Kidney capillary endothelial cell (primary cell): ENCODE results near the gene HOXD13.
A peak's percentile ranks its signal among the peaks of the same experiment; 100 is the strongest.

Experiments used
- DNase-seq: peaks from one replicate; pipeline ENCODE4 v3.0.0-alpha.2; 2018; ENCODE audit warnings: low spot score

The HOXD13 gene

DNA sequence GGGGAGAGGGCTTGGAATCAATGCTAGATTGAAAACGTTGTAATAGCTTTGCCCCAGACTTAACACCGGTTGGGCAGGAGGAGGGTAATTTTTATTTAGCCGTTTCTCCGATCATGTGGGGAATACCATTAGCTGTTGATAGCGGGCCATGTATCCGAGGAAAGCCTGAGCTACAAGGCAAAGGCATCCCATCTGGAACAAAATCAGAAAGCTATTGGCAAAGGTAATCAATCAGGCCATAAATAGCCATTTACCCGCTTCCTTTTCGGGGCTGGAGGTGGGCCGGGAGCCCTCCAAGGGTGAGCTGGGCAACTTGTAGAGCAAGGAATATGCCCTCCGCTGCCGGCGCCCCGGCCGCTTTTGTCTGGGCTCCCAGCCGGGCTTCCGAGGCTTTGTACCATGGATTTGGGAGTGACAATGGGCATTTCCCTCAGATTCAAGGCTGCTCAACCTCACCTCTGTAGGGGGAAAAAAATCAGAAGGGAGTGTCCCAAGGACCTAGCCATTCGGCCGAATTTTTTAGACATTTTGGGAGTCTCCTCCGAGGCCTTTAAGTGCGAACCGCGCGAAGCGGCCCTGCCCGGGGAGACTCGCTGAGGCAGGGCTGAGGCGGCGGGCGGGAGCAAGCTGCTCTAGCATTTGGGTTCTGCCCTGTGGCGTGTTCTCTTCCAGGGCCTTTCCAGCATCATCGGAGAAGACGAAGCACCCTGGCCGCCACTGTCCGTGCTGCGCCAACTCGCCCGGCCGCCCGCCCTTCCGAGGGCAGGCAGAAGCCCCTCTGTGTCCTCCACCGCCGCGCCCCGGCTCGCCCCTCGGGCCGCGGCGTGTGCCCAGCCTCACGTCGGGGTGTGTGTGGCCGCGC lies 28.9 kb downstream of the HOXD13 start:
- DNase-seq, result no peak

DNA sequence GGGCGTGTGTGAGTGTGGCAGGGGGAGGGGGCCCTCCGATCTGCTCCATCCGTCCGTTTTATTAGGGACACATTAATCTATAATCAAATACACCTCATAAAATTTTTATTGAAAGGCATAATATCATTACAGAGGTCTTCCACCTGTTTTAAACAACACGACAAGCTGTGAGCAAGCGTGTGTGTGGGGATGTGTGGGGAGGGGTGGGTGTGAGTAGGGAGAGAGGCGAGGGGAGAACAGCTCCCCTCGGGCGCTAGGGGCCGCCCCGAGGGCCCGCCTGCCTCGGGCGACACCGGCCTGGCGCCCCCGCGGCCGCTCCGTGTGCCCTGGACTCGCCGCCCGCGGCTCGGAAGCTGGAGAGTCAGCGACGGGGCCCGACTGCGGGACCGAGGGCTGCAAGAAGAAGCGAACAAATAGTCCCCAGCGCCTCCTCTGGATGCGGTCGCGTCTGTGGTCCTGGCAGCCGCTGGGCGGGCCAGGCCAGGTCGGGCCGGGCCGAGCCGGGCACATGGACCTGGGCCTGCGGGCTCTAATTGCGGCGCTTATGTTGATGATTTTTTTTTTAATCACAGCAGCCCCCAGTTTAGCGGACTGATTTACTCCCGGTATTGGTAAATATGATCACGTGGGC lies 29.6 kb downstream of the HOXD13 start:
- no peak for DNase-seq

DNA sequence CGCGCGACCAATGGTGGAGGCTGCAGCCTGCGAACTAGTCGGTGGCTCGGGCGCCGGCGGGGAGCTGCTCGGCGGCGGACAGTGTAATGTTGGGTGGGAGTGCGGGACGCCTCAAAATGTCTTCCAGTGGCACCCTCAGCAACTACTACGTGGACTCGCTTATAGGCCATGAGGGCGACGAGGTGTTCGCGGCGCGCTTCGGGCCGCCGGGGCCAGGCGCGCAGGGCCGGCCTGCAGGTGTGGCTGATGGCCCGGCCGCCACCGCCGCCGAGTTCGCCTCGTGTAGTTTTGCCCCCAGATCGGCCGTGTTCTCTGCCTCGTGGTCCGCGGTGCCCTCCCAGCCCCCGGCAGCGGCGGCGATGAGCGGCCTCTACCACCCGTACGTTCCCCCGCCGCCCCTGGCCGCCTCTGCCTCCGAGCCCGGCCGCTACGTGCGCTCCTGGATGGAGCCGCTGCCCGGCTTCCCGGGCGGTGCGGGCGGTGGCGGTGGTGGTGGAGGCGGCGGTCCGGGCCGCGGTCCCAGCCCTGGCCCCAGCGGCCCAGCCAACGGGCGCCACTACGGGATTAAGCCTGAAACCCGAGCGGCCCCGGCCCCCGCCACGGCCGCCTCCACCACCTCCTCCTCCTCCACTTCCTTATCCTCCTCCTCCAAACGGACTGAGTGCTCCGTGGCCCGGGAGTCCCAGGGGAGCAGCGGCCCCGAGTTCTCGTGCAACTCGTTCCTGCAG lies 30.3 kb downstream of the HOXD13 start, which contains the start of gene HOXD9:
HOXD9 (plus strand) TSS at position 37 of the 728 bp plus-strand sequence; CDS start at position 87, 50 bp downstream.
- DNase-seq, result peak; percentile 67

DNA sequence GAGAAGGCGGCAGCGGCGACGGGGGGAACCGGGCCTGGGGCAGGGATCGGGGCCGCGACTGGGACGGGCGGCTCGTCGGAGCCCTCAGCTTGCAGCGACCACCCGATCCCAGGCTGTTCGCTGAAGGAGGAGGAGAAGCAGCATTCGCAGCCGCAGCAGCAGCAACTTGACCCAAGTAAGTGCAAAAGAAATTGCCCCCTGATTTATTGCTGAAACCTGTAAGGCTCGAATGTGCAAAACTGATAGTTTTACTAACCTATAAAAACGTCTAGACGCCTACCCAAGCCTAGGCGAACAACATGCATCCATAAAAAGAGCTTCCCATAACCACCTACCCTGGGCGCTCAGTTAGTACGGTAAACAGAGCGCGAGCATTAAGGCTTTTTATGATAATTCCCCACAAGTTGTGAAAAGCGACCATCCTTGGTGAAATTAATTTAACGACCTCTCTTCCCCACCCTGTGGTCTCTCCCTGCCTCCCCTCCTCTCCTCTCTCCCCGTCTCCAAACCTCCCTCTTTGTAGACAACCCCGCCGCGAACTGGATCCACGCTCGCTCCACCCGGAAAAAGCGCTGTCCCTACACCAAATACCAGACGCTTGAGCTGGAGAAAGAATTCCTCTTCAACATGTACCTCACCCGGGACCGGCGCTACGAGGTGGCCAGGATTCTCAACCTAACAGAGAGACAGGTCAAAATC lies 31.0 kb downstream of the HOXD13 start:
- DNase-seq, result no peak

- no peak for DNase-seq
These were observed 31.8 kb downstream of the HOXD13 start for GRCh38 chr2:176124110-176124946.

- no peak for DNase-seq
These were observed 32.6 kb downstream of the HOXD13 start for GRCh38 chr2:176124947-176125771.

DNA sequence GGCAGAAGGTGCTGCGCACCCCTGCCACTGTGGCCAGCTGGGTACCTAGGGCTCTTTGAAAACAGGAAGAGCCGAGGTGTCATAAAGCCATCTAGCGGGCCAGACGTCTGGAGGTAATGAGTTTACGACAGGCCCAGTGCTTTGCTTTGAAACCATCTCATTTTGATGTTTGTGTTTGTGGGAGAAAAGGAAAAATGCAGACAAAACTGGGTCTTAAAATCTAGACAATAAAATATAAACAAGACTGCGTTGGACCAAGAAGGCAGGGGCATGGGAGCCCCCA lies 33.2 kb downstream of the HOXD13 start:
- no peak for DNase-seq

DNA sequence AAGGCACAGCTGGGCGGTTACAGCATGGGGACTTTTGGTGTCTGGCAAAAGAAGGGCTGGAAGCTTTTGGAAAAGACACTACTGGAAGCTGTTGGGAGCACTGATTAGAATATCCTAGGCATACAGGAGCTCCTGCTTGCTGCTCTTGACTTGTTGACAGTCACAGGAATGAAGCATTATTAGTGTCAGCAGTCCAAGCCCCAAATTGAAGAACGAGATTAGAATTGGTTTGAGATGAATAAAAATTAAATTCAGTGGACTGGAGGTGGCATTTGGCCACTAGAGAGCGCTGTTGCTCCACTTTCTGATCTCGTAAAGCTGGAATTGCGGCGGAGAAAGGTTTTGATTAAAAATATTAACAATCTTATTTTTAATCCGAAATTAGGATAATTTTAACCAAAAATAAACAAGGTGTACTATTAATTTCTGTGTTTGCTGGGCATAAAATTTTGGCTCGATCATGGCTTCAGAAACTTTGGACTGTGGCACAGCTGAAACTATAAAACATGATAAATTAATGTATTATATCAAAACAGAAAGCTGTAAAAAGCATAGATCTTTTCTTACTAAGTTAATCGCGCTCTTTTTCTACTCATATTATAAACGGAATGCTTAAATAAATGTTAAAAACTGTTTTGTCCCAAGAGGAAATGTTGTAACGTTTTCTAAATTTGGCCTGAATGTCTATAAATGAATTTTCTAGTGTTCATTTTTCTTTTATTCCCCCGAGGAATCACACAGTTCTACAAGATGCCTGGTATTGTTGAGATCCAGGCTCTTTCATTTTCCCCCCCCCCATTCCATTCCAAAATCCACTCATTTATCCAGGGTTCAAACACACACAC lies 34.6 kb downstream of the HOXD13 start:
- DNase-seq, result peak; percentile 77

DNA sequence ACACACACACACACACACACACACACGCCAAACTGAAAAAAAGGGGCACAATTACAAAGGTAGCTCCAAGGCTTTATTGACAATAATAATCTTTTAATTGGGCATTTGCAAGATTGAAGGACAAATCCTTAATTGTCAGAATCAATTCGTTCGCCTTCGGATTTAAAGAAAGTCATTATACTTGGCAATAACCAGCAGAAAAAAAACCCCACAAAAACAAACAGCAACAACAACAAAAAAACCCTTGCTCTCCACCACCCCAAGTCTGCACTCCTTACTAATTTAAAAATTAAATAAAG lies 35.2 kb downstream of the HOXD13 start:
- DNase-seq, result no peak

DNA sequence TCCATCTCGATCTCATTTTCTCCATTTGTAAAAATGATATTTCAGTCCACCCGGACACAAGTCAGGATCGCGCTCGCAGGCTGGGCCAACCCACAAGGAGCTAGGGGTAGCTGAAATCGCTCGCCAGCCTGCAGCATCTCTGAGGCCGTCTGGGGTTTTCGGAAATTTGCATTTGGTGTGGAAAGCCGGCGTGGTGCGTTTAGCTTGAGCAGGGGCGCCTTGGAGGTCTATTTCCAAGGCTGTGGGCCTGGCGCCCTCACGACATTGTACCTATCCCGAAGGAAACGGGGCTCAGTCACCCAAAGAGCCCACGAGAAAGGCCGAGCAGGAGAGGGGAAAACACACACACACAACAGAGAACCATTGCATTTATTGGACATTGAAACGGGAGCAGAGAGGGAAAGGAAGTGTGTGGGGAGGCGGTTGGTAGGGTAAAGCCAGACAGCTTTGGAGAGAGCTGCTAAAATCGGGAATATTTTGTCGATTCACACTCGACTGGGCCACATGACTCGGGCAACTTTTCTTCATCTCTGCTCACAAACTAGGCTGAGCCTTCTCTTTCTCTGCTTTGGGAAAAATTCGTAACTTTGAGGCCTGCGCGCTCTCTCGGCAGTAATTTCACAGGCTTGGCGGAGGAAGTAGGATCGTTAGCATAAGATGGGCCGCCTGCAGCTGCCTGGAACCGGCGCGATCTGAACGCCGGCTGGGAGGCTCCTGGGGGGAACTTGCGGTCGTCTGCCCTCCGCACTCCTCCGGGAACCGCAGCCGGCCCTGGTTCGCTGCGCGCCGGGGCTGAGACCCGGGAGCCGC lies 35.9 kb downstream of the HOXD13 start:
- peak; percentile 33 for DNase-seq

- DNase-seq, result peak; percentile 81
These were observed 36.7 kb downstream of the HOXD13 start, which contains the start of gene HOXD8 for GRCh38 chr2:176128982-176129796. Gene HOXD8 (plus strand): TSS chr2:176129705. CDS start chr2:176130367, 662 bp downstream.

GRCh38 chr2:176129813-176130146 lies 37.3 kb downstream of the HOXD13 start:
- no peak for DNase-seq

GRCh38 chr2:176130147-176130956 lies 37.8 kb downstream of the HOXD13 start:
- DNase-seq, result peak; percentile 55

- no peak for DNase-seq
These were observed 38.7 kb downstream of the HOXD13 start for GRCh38 chr2:176130957-176131847.

GRCh38 chr2:176131848-176132158 lies 39.3 kb downstream of the HOXD13 start:
- DNase-seq, result no peak
